Tibial artery (tissue), 4 donors: Measurements from ENCODE around the gene TMEM114.

Source experiments
- DNase-seq, 2 donors: peaks; one replicate each; pipeline ENCODE4 v3.0.0-alpha.2; 2019
- H3K27ac ChIP-seq, 2 donors: fragments of 200-600 bp; sonication (generic) in 1 of 2; 1 replicate in 1 of 2; 2 replicates in 1 of 2; pipeline ENCODE4 v1.5.1; 2018 to 2019; ENCODE audit warnings: mild to moderate bottlenecking in 1 of 2
- H3K27me3 ChIP-seq, 2 donors: fragments of 200-600 bp; sonication (generic) in 1 of 2; one replicate each; pipeline versions ENCODE4 v1.5.1 to v1.6.0; 2016 to 2019
- H3K36me3 ChIP-seq, 3 donors: fragments of 200-600 bp; sonication (generic) in 2 of 3; one replicate each; pipeline ENCODE4 v1.5.1; 2016 to 2019; ENCODE audit warnings: mild to moderate bottlenecking in 2 of 3
- H3K4me1 ChIP-seq, 4 donors: fragments of 200-600 bp; sonication (generic) in 2 of 4; 1 replicate in 3 of 4; 2 replicates in 1 of 4; pipeline ENCODE4 v1.5.1; 2016 to 2019
- H3K4me3 ChIP-seq, 2 donors: fragments of 200-600 bp; sonication (generic) in 1 of 2; 1 replicate in 1 of 2; 2 replicates in 1 of 2; pipeline ENCODE4 v1.5.1; 2018 to 2019; ENCODE audit warnings: mild to moderate bottlenecking in 2 of 2
- H3K9me3 ChIP-seq, 3 donors: fragments of 200-600 bp; sonication (generic) in 1 of 3; one replicate each; pipeline ENCODE4 v1.5.1; 2016 to 2019
- intact Hi-C: fragments of 100-400 bp; cut with DNase I; formaldehyde crosslinking; loops from one replicate; pipeline ENCODE4 v1.15.0; 2023; ENCODE audit warnings: low total_unique reads
- TF ChIP-seq, protein P1 (sequence below), 2 experiments: fragments of 200-600 bp in 1 of 2; fragments of 450-650 bp in 1 of 2; IDR thresholded peaks; one replicate each; pipeline ENCODE4 v1.5.1; 2017 to 2019; ENCODE audit warnings: antibody characterized with exemption in 2 of 2, mild to moderate bottlenecking in 1 of 2, moderate library complexity in 1 of 2

TMEM114 gene

DNA sequence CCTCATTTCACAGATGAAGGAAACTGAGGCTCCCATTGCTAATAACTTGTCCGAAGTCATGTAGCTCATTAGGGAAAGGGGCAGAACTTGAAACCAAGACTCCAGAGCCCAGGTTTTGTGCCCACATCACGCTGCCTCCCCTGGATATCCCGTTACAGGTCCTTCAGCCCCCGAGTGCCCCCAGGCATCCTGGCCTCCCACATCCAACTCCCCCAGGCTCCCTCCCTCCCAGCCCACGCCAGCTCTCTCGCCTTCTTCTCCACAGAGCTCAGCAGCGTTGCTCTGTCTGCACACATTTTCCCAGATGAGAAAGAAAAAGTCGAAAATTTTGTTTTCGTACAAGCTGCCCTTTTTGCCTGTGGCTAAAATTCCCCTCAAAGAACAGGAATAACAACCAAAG lies 16.9 kb upstream of the TMEM114 start:
- TF ChIP-seq, protein P1, sequence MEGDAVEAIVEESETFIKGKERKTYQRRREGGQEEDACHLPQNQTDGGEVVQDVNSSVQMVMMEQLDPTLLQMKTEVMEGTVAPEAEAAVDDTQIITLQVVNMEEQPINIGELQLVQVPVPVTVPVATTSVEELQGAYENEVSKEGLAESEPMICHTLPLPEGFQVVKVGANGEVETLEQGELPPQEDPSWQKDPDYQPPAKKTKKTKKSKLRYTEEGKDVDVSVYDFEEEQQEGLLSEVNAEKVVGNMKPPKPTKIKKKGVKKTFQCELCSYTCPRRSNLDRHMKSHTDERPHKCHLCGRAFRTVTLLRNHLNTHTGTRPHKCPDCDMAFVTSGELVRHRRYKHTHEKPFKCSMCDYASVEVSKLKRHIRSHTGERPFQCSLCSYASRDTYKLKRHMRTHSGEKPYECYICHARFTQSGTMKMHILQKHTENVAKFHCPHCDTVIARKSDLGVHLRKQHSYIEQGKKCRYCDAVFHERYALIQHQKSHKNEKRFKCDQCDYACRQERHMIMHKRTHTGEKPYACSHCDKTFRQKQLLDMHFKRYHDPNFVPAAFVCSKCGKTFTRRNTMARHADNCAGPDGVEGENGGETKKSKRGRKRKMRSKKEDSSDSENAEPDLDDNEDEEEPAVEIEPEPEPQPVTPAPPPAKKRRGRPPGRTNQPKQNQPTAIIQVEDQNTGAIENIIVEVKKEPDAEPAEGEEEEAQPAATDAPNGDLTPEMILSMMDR (IDR thresholded peaks at IDR 0.05): no peak
- no peaks in the 10 kb centered on the region for H3K27me3 ChIP-seq
- intact Hi-C loops: no loop called here
- H3K9me3 ChIP-seq: no peaks in the 10 kb centered on the region
- DNase-seq: no peak
- no peaks in the 10 kb centered on the region for H3K4me1 ChIP-seq
- no peak overlapping the region for H3K27ac ChIP-seq
- no peaks in the 10 kb centered on the region for H3K36me3 ChIP-seq
- H3K4me3 ChIP-seq: no peak overlapping the region

DNA sequence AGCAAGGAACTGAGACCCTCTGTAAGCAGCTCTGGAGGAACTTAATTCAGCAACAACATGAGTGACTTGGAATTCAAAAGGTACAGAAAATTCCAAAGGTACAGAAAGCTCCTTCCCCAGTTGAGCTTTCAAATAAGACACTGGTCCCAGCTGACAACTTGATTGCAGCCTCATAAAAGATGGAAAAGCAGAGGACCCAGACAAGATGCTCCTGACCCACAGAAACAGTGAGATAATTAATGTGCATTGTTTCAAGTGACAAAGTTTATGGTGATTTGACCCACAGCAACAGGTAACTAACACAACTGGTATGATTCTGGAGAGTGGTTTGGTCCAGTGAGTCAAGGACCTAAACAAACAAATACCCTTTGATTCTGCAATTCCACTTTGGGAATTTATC lies 15.2 kb upstream of the TMEM114 start:
- peaks cover 0 to 3% of the 10 kb centered on the region in 2 donors for H3K27me3 ChIP-seq
- intact Hi-C loops: no loop called here
- no peak overlapping the region for H3K27ac ChIP-seq
- H3K4me1 ChIP-seq: no peaks in the 10 kb centered on the region
- H3K36me3 ChIP-seq: no peaks in the 10 kb centered on the region
- H3K9me3 ChIP-seq: no peaks in the 10 kb centered on the region
- H3K4me3 ChIP-seq: no peak overlapping the region
- TF ChIP-seq, protein P1 (IDR thresholded peaks at IDR 0.05): no peak
- DNase-seq: no peak

DNA sequence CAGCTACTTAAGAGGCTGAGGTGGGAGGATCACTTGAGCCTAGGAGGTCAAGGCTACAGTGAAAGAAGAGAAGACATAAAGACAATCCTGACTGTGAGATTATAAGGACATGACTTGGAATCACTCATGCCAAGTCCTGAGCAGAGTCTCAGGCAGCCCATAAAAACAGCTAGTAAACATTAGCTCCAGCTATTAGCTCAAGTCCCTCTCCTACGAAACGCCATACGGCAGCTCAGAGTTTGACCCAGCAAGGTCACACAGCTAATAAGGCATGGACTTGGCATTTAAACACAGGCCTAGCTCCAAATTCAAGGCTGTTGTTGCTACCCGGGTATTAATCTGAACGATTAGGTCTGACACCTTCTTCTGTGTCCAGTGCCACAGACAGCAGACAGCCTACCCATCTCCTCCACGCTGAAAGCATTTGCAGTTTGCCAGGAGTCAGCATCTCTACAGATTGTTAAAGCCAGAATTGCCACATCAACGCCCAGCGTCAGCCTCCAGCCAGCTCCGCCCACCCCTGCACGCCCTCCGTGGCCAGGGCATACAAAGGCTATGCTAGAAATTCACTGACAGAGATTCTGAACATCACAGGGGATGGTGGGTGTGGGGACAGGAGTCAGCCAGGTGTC lies 9.9 kb upstream of the TMEM114 start:
- DNase-seq: no peak
- Histone ChIP-seq H3K4me3 (no peak overlapping the region), H3K27ac (no peak overlapping the region), H3K4me1 (no peaks in the 10 kb centered on the region), H3K36me3 (no peaks in the 10 kb centered on the region), H3K9me3 (peaks cover 0 to 15% (median 8%) of the 10 kb centered on the region in 3 donors), H3K27me3 (peaks cover 0 to 3% of the 10 kb centered on the region in 2 donors)
- TF ChIP-seq, protein P1 (IDR thresholded peaks at IDR 0.05): no peak
- intact Hi-C loops: no loop called here

DNA sequence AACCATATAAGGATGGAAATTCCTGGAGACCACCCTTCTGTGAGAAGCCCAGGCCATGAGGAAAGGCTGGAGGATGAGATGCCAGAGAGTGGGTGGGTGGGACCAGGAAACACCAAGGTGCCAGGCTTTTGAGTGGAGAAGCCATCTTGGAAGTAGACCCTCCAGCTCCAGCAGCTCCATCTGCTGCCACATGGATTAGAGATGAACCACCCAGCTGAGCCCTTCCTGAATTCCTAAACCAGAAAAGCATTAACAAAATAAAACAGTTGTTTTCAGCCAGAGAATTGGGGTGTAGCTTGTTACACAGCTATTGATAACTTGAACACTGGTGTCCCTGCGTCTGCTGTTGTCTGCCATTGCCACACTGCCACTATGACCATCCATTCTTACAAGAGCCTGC lies 6.3 kb upstream of the TMEM114 start:
- H3K27ac ChIP-seq: no peak overlapping the region
- H3K9me3 ChIP-seq: peaks cover 0 to 15% (median 8%) of the 10 kb centered on the region in 3 donors
- no peaks in the 10 kb centered on the region for H3K36me3 ChIP-seq
- H3K27me3 ChIP-seq: peaks cover 0 to 23% of the 10 kb centered on the region in 2 donors
- TF ChIP-seq, protein P1 (IDR thresholded peaks at IDR 0.05): no peak
- H3K4me1 ChIP-seq: no peaks in the 10 kb centered on the region
- DNase-seq: no peak
- no peak overlapping the region for H3K4me3 ChIP-seq
- intact Hi-C loops: no loop called here

DNA sequence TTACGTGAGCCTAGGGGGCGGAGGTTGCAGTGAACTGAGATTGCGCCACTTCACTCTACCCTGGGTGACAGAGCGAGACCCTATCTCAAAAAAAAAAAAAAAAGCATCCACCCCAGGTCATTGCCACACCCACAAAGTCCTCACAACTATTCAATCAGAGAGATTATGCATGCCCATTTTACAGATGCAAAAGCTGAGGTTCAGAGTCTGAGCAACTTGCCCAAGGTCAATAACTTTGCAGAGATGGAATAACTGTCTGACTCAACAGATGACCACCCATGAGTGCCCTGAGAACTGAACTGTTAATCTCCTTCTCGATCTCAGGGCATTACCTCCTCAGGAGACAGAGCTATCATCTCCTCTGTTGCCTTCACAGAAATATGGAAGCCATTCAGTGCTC lies 5.5 kb upstream of the TMEM114 start:
- H3K9me3 ChIP-seq: peaks cover 0 to 15% (median 8%) of the 10 kb centered on the region in 3 donors
- no peak overlapping the region for H3K27ac ChIP-seq
- no peak overlapping the region for H3K4me3 ChIP-seq
- H3K27me3 ChIP-seq: peaks cover 0 to 25% of the 10 kb centered on the region in 2 donors
- H3K4me1 ChIP-seq: no peaks in the 10 kb centered on the region
- no peaks in the 10 kb centered on the region for H3K36me3 ChIP-seq
- intact Hi-C loops: no loop called here
- DNase-seq: no peak
- TF ChIP-seq, protein P1 (IDR thresholded peaks at IDR 0.05): no peak
